Spinal cord (tissue), 10 donors: Measurements from ENCODE around the gene ZNF414. TPM values are rescaled to one million over a fixed set of nuclear protein-coding genes. Genes with fewer than 3 reads are reported as not detected.

Source experiments
- DNase-seq, 6 donors: peaks; one replicate each; pipeline versions ENCODE4 v3.0.0 to v3.0.0-alpha.2; 2013 to 2015; ENCODE audit warnings: low spot score in 6 of 6, low read depth in 4 of 6
- H3K27ac ChIP-seq: one replicate; pipeline ENCODE4 v1.5.1; 2013; ENCODE audit warnings: low read depth, low read length, control low read depth
- H3K27me3 ChIP-seq: one replicate; pipeline ENCODE4 v1.6.1; 2013; ENCODE audit warnings: low read length; ENCODE audit not compliant: control insufficient read depth, insufficient read depth
- H3K36me3 ChIP-seq: one replicate; pipeline ENCODE4 v1.6.1; 2013; ENCODE audit warnings: low read length; ENCODE audit not compliant: control insufficient read depth, insufficient read depth
- H3K4me1 ChIP-seq: one replicate; pipeline ENCODE4 v1.6.1; 2013; ENCODE audit warnings: low read length; ENCODE audit not compliant: control insufficient read depth, insufficient read depth
- H3K4me3 ChIP-seq: one replicate; pipeline ENCODE4 v1.5.1; 2013; ENCODE audit warnings: low read depth, low read length, control low read depth
- H3K9me3 ChIP-seq: one replicate; pipeline ENCODE4 v1.6.1; 2013; ENCODE audit warnings: low read length; ENCODE audit not compliant: control insufficient read depth, insufficient read depth
- WGBS: methylation state at CpG from one replicate; pipeline ENCODE4 v1.1.5; 2013; ENCODE audit warnings: missing lambda C conversion rate; ENCODE audit not compliant: insufficient coverage; 5-methylcytosine and 5-hydroxymethylcytosine counted together
- polyA plus RNA-seq, 2 donors: library from polyadenylated mRNA; unstranded; fragments of 120-200 nt; gene quantifications; one replicate each; pipeline ENCODE4 v1.2.1, GENCODE V29; 2013; ENCODE audit not compliant: insufficient read length in 2 of 2
- total RNA-seq, 2 donors: library from RNA; depleted of rRNA in 1 of 2; stranded (reverse); fragments of 120-200 nt in 1 of 2; fragments of >200 nt in 1 of 2; gene quantifications; one replicate each; pipeline versions ENCODE4 v1.2.3 to v1.2.4, GENCODE V29; 2013 to 2014
- donor health status: healthy.

The ZNF414 gene
- total and polyA plus RNA-seq, 4 donors = 5.4 to 51.0 (median 21.1) TPM

GRCh38 chr19:8500158-8500557 lies 13.8 kb downstream of the ZNF414 start:
- DNase-seq = no peak
- Histone ChIP-seq H3K36me3 (peaks cover 11% of the 10 kb centered on the region), H3K9me3 (no peaks in the 10 kb centered on the region), H3K27me3 (no peaks in the 10 kb centered on the region), H3K27ac (no peak overlapping the region), H3K4me1 (peaks cover 1% of the 10 kb centered on the region), H3K4me3 (no peak overlapping the region)
- WGBS = 39% methylated on average over 3 of the region's 7 CpGs

- no peaks in the 10 kb centered on the region for H3K4me1 ChIP-seq
- no peak for DNase-seq
- H3K9me3 ChIP-seq = no peaks in the 10 kb centered on the region
- no peaks in the 10 kb centered on the region for H3K27me3 ChIP-seq
- H3K36me3 ChIP-seq = peaks cover 13% of the 10 kb centered on the region
- WGBS = 68% methylated on average over 37 of the region's 41 CpGs
- no peak overlapping the region for H3K4me3 ChIP-seq
- H3K27ac ChIP-seq = no peak overlapping the region
Measured at GRCh38 chr19:8499048-8499833, 14.7 kb downstream of the ZNF414 start.

GRCh38 chr19:8498295-8498694 lies 15.7 kb downstream of the ZNF414 start:
- Histone ChIP-seq H3K4me1 (no peaks in the 10 kb centered on the region), H3K27me3 (no peaks in the 10 kb centered on the region), H3K4me3 (no peak overlapping the region), H3K9me3 (no peaks in the 10 kb centered on the region), H3K36me3 (peaks cover 16% of the 10 kb centered on the region), H3K27ac (no peak overlapping the region)
- DNase-seq = no peak
- WGBS = 91% methylated on average over 21 of the region's 22 CpGs

- H3K4me1 ChIP-seq = peaks cover 6% of the 10 kb centered on the region
- H3K27me3 ChIP-seq = no peaks in the 10 kb centered on the region
- WGBS = 63% methylated on average over 5 of the region's 7 CpGs
- no peak overlapping the region for H3K27ac ChIP-seq
- peaks cover 38% of the 10 kb centered on the region for H3K36me3 ChIP-seq
- no peaks in the 10 kb centered on the region for H3K9me3 ChIP-seq
- no peak for DNase-seq
- H3K4me3 ChIP-seq = no peak overlapping the region
Measured at GRCh38 chr19:8494158-8494557, 19.8 kb downstream of the ZNF414 start.

- 90% methylated on average over 5 of the region's 6 CpGs for WGBS
- peaks cover 14% of the 10 kb centered on the region for H3K4me1 ChIP-seq
- no peaks in the 10 kb centered on the region for H3K27me3 ChIP-seq
- no peaks in the 10 kb centered on the region for H3K9me3 ChIP-seq
- H3K36me3 ChIP-seq = peaks cover 52% of the 10 kb centered on the region
- no peak for DNase-seq
- H3K27ac ChIP-seq = no peak overlapping the region
- H3K4me3 ChIP-seq = no peak overlapping the region
Measured at GRCh38 chr19:8491574-8491973, 22.4 kb downstream of the ZNF414 start.

- Histone ChIP-seq H3K9me3 (no peaks in the 10 kb centered on the region), H3K4me1 (peaks cover 16% of the 10 kb centered on the region), H3K27me3 (no peaks in the 10 kb centered on the region), H3K36me3 (peaks cover 59% of the 10 kb centered on the region), H3K4me3 (no peak overlapping the region), H3K27ac (no peak overlapping the region)
- WGBS = 87% methylated on average over 11 of the region's 12 CpGs
- DNase-seq = no peak
Measured at GRCh38 chr19:8490873-8491272, 23.1 kb downstream of the ZNF414 start.

GRCh38 chr19:8490395-8490760 lies 23.6 kb downstream of the ZNF414 start:
- Histone ChIP-seq H3K27ac (no peak overlapping the region), H3K4me3 (no peak overlapping the region), H3K9me3 (no peaks in the 10 kb centered on the region), H3K36me3 (peaks cover 64% of the 10 kb centered on the region), H3K27me3 (no peaks in the 10 kb centered on the region), H3K4me1 (peaks cover 16% of the 10 kb centered on the region)
- 90% methylated on average over 19 of the region's 24 CpGs for WGBS
- no peak for DNase-seq

GRCh38 chr19:8489561-8490394 lies 24.2 kb downstream of the ZNF414 start:
- DNase-seq = no peak
- peaks cover 70% of the 10 kb centered on the region for H3K36me3 ChIP-seq
- H3K27me3 ChIP-seq = no peaks in the 10 kb centered on the region
- 85% methylated on average over 19 of the region's 25 CpGs for WGBS
- H3K4me3 ChIP-seq = no peak overlapping the region
- H3K9me3 ChIP-seq = no peaks in the 10 kb centered on the region
- H3K4me1 ChIP-seq = peaks cover 16% of the 10 kb centered on the region
- no peak overlapping the region for H3K27ac ChIP-seq

- no peaks in the 10 kb centered on the region for H3K27me3 ChIP-seq
- no peak overlapping the region for H3K4me3 ChIP-seq
- DNase-seq = no peak
- WGBS = 31% methylated on average over 8 of the region's 15 CpGs
- H3K9me3 ChIP-seq = no peaks in the 10 kb centered on the region
- H3K27ac ChIP-seq = no peak overlapping the region
- peaks cover 16% of the 10 kb centered on the region for H3K4me1 ChIP-seq
- H3K36me3 ChIP-seq = peaks cover 80% of the 10 kb centered on the region
Measured at GRCh38 chr19:8488365-8488764, 25.6 kb downstream of the ZNF414 start.
